ENCODE measurements around the gene KCNAB2. TPM values are rescaled to one million over a fixed set of nuclear protein-coding genes. Genes with fewer than 3 reads are reported as not detected.

KCNAB2 gene
- total RNA-seq, 2 donors from 2014 or later, result 2.0 to 5.5 TPM

GRCh38 chr1:6028042-6028850 is 17.4 kb upstream of the KCNAB2 start:
- Histone ChIP-seq H3K9me3 (no peaks in the 10 kb centered on the region), H3K27ac (no peak overlapping the region), H3K4me3 (no peak overlapping the region), H3K36me3 (no peaks in the 10 kb centered on the region), H3K27me3 (replicated peaks; ENCODE audit: insufficient read depth) (no peaks in the 10 kb centered on the region), H3K4me1 (replicated peaks) (no peaks in the 10 kb centered on the region)
- 77% methylated on average over 19 of the region's 19 CpGs for WGBS
- no peak for DNase-seq (ENCODE audit: low spot score)
- TF ChIP-seq POLR2AphosphoS5 (IDR thresholded peaks at IDR 0.05), result no peak
- no peak for TF ChIP-seq CTCF (IDR thresholded peaks at IDR 0.05)
- TF ChIP-seq POLR2A (IDR thresholded peaks at IDR 0.05), result no peak
- intact Hi-C loops (cut with DNase I), result no loop called here

- intact Hi-C loops (cut with DNase I), result no loop called here
- H3K9me3 ChIP-seq, result no peaks in the 10 kb centered on the region
- WGBS, result 92% methylated on average over 5 of the region's 5 CpGs
- no peaks in the 10 kb centered on the region for H3K27me3 ChIP-seq (replicated peaks; ENCODE audit: insufficient read depth)
- no peak for DNase-seq (ENCODE audit: low spot score)
- H3K36me3 ChIP-seq, result no peaks in the 10 kb centered on the region
- H3K27ac ChIP-seq, result no peak overlapping the region
- TF ChIP-seq POLR2A (IDR thresholded peaks at IDR 0.05) (no peak), CTCF (IDR thresholded peaks at IDR 0.05) (no peak), POLR2AphosphoS5 (IDR thresholded peaks at IDR 0.05) (no peak)
- H3K4me1 ChIP-seq (replicated peaks), result no peaks in the 10 kb centered on the region
- H3K4me3 ChIP-seq, result no peak overlapping the region
Measured at GRCh38 chr1:6029351-6029750, 16.3 kb upstream of the KCNAB2 start.

GRCh38 chr1:6030132-6030531 is 15.6 kb upstream of the KCNAB2 start:
- TF ChIP-seq CTCF (IDR thresholded peaks at IDR 0.05) (no peak), POLR2AphosphoS5 (IDR thresholded peaks at IDR 0.05) (no peak), POLR2A (IDR thresholded peaks at IDR 0.05) (no peak)
- no peaks in the 10 kb centered on the region for H3K4me1 ChIP-seq (replicated peaks)
- intact Hi-C loops (cut with DNase I), result no loop called here
- H3K27me3 ChIP-seq (replicated peaks; ENCODE audit: insufficient read depth), result no peaks in the 10 kb centered on the region
- WGBS, result 87% methylated on average over 7 of the region's 7 CpGs
- H3K36me3 ChIP-seq, result no peaks in the 10 kb centered on the region
- H3K4me3 ChIP-seq, result no peak overlapping the region
- H3K27ac ChIP-seq, result no peak overlapping the region
- DNase-seq (ENCODE audit: low spot score), result no peak
- H3K9me3 ChIP-seq, result no peaks in the 10 kb centered on the region

GRCh38 chr1:6030547-6031261 is 15.0 kb upstream of the KCNAB2 start:
- intact Hi-C loops (cut with DNase I), result no loop called here
- no peaks in the 10 kb centered on the region for H3K4me1 ChIP-seq (replicated peaks)
- TF ChIP-seq CTCF (IDR thresholded peaks at IDR 0.05) (no peak), POLR2AphosphoS5 (IDR thresholded peaks at IDR 0.05) (no peak), POLR2A (IDR thresholded peaks at IDR 0.05) (no peak)
- no peak overlapping the region for H3K27ac ChIP-seq
- no peaks in the 10 kb centered on the region for H3K36me3 ChIP-seq
- H3K27me3 ChIP-seq (replicated peaks; ENCODE audit: insufficient read depth), result no peaks in the 10 kb centered on the region
- H3K4me3 ChIP-seq, result no peak overlapping the region
- no peaks in the 10 kb centered on the region for H3K9me3 ChIP-seq
- 92% methylated on average over 2 of the region's 2 CpGs for WGBS
- DNase-seq (ENCODE audit: low spot score), result no peak

Data from prostate gland (tissue), 2 donors.